ENCODE data around the gene MYBBP1A. TPM values are rescaled to one million over a fixed set of nuclear protein-coding genes. Genes with fewer than 3 reads are reported as not detected.
A peak's percentile ranks its signal among the peaks of the same experiment; 100 is the strongest.
"Not testable (repeated sequence)": the region's sequence is repeated elsewhere in the genome, so short reads cannot be mapped to it uniquely, and the experiment has no call there.

The MYBBP1A gene
- total RNA-seq, 6 experiments from 2014 or later: 16.3 to 32.0 (median 23.7) TPM

- DNase-seq: no peak
Measured at GRCh38 chr17:4597975-4598374, 42.8 kb upstream of the MYBBP1A start.

GRCh38 chr17:4596636-4597380 is 41.6 kb upstream of the MYBBP1A start:
- ATAC-seq (no peak), DNase-seq (no peak)
- H3K27me3 ChIP-seq: no peaks in the 10 kb centered on the region
- intact Hi-C loops (cut with DNase I): no loop called here
- no peaks in the 10 kb centered on the region for H3K4me1 ChIP-seq
- H3K27ac ChIP-seq: no peak overlapping the region
- H3K36me3 ChIP-seq: no peaks in the 10 kb centered on the region
- H3K9me3 ChIP-seq: no peaks in the 10 kb centered on the region
- no peak overlapping the region for H3K4me3 ChIP-seq
- WGBS (ENCODE audit: insufficient coverage, low coverage, low lambda C conversion rate, missing lambda C conversion rate): 80% methylated on average over 6 of the region's 36 CpGs
- no peak for TF ChIP-seq POLR2A (IDR thresholded peaks at IDR 0.05)
- no peak for TF ChIP-seq CTCF (IDR thresholded peaks at IDR 0.05)

More at GRCh38 chr17:4597975-4598374, 42.8 kb upstream of the MYBBP1A start:
- no peak overlapping the region for H3K27ac ChIP-seq
- H3K36me3 ChIP-seq: no peaks in the 10 kb centered on the region
- no peak overlapping the region for H3K4me3 ChIP-seq
- no peaks in the 10 kb centered on the region for H3K9me3 ChIP-seq
- ATAC-seq: no peak
- intact Hi-C loops (cut with DNase I): no loop called here
- no peaks in the 10 kb centered on the region for H3K4me1 ChIP-seq
- TF ChIP-seq CTCF (IDR thresholded peaks at IDR 0.05): no peak
- H3K27me3 ChIP-seq: no peaks in the 10 kb centered on the region
- no CpG with 5 or more reads among the region's 13 CpGs for WGBS (ENCODE audit: insufficient coverage, low coverage, low lambda C conversion rate, missing lambda C conversion rate)

- ATAC-seq; H3K4me3 ChIP-seq; H3K27me3 ChIP-seq; H3K27ac ChIP-seq; intact Hi-C loops (cut with DNase I); H3K36me3 ChIP-seq; H3K4me1 ChIP-seq; H3K9me3 ChIP-seq; DNase-seq: not testable (repeated sequence)
- 100% methylated on average over 2 of the region's 23 CpGs for WGBS (ENCODE audit: insufficient coverage, low coverage, low lambda C conversion rate, missing lambda C conversion rate)
Measured at GRCh38 chr17:4595685-4596342, 40.6 kb upstream of the MYBBP1A start.

GRCh38 chr17:4594931-4595684 is 39.9 kb upstream of the MYBBP1A start:
- DNase-seq: peak in 1 of 3 donors; percentile 47
- ATAC-seq: peak in 3 of 4 donors; percentile 37 to 57 (median 52)
- H3K36me3 ChIP-seq: no peaks in the 10 kb centered on the region
- H3K27me3 ChIP-seq: no peaks in the 10 kb centered on the region
- WGBS (ENCODE audit: insufficient coverage, low coverage, low lambda C conversion rate, missing lambda C conversion rate): 31% methylated on average over 11 of the region's 29 CpGs
- intact Hi-C loops (cut with DNase I): no loop called here
- H3K4me1 ChIP-seq: no peaks in the 10 kb centered on the region
- TF ChIP-seq CTCF (IDR thresholded peaks at IDR 0.05) (peak in 3 of 4 donors; percentile 12 to 22 (median 21)), POLR2A (IDR thresholded peaks at IDR 0.05) (no peak)
- no peak overlapping the region for H3K27ac ChIP-seq
- no peak overlapping the region for H3K4me3 ChIP-seq
- no peaks in the 10 kb centered on the region for H3K9me3 ChIP-seq

GRCh38 chr17:4594406-4594805 is 39.2 kb upstream of the MYBBP1A start:
- ATAC-seq (no peak), DNase-seq (no peak)
- no peaks in the 10 kb centered on the region for H3K9me3 ChIP-seq
- no peak overlapping the region for H3K4me3 ChIP-seq
- H3K4me1 ChIP-seq: no peaks in the 10 kb centered on the region
- 83% methylated on average over 1 of the region's 7 CpGs for WGBS (ENCODE audit: insufficient coverage, low coverage, low lambda C conversion rate, missing lambda C conversion rate)
- no peaks in the 10 kb centered on the region for H3K36me3 ChIP-seq
- intact Hi-C loops (cut with DNase I): no loop called here
- H3K27ac ChIP-seq: no peak overlapping the region
- TF ChIP-seq POLR2A (IDR thresholded peaks at IDR 0.05) (no peak), CTCF (IDR thresholded peaks at IDR 0.05) (no peak)
- H3K27me3 ChIP-seq: no peaks in the 10 kb centered on the region
